HUES64 (cell line): Measurements from ENCODE around the gene CEP57L1.
"Not testable (repeated sequence)": the region's sequence is repeated elsewhere in the genome, so short reads cannot be mapped to it uniquely, and the experiment has no call there.

Source experiments
- H3K27ac ChIP-seq: 2 replicates; pipeline ENCODE4 v1.7.0; 2013; ENCODE audit warnings: low read depth, low read length, inconsistent platforms
- H3K27me3 ChIP-seq: 2 replicates; pipeline ENCODE4 v1.6.1; 2013; ENCODE audit warnings: mild to moderate bottlenecking, low read length; ENCODE audit not compliant: insufficient read depth
- H3K36me3 ChIP-seq: 2 replicates; pipeline ENCODE4 v1.6.1; 2013; ENCODE audit warnings: mild to moderate bottlenecking, low read length; ENCODE audit not compliant: insufficient read depth
- H3K4me1 ChIP-seq: 2 replicates; pipeline ENCODE4 v1.6.1; 2013; ENCODE audit warnings: mild to moderate bottlenecking, low read length, moderate library complexity; ENCODE audit not compliant: insufficient read depth
- H3K4me3 ChIP-seq: 2 replicates; pipeline ENCODE4 v1.5.1; 2013; ENCODE audit warnings: mild to moderate bottlenecking, low read length, moderate library complexity
- H3K9ac ChIP-seq: 2 replicates; pipeline ENCODE4 v1.6.1; 2013; ENCODE audit warnings: mild to moderate bottlenecking, low read depth, low read length
- H3K9me3 ChIP-seq: 2 replicates; pipeline ENCODE4 v1.6.1; 2013; ENCODE audit warnings: low read depth, low read length; ENCODE audit not compliant: insufficient read depth
- WGBS: fragments of 150-250, 120-280 bp; methylation state at CpG from one replicate; pipeline ENCODE4 v1.1.7; 2013; ENCODE audit warnings: missing lambda C conversion rate; 5-methylcytosine and 5-hydroxymethylcytosine counted together

Gene CEP57L1

DNA sequence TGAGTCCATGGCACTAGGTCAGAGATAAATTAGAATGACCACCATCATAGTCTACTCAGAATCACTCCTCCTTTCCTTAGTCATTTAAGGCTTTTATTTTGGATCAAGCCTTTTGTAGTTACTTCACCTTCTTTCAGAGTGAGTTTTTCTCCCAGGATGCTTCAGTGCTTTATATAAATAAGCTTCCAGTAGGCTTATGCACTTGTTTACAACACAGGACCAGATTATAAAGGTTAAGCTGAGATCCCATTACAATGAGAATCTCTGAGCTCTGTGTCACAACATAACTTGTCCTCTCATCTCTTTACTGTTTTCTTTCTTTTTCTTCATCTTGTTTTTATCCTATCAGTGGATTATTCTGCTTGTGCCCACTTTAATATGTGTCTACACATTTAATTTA is 47.9 kb downstream of the CEP57L1 start:
- Histone ChIP-seq H3K9ac (no peak overlapping the region), H3K4me3 (no peak overlapping the region), H3K27ac (no peak overlapping the region), H3K27me3 (no peaks in the 10 kb centered on the region), H3K4me1 (no peaks in the 10 kb centered on the region), H3K36me3 (no peaks in the 10 kb centered on the region), H3K9me3 (no peaks in the 10 kb centered on the region)

GRCh38 chr6:109148251-109148650 is 52.9 kb downstream of the CEP57L1 start:
- H3K27ac ChIP-seq, H3K4me1 ChIP-seq, H3K27me3 ChIP-seq, H3K9ac ChIP-seq, H3K4me3 ChIP-seq, H3K9me3 ChIP-seq: not testable (repeated sequence)
- peaks cover 11% of the 10 kb centered on the region; the same call in 1 of the 2 replicates for H3K36me3 ChIP-seq
- 94% methylated on average over 3 of the region's 5 CpGs for WGBS

DNA sequence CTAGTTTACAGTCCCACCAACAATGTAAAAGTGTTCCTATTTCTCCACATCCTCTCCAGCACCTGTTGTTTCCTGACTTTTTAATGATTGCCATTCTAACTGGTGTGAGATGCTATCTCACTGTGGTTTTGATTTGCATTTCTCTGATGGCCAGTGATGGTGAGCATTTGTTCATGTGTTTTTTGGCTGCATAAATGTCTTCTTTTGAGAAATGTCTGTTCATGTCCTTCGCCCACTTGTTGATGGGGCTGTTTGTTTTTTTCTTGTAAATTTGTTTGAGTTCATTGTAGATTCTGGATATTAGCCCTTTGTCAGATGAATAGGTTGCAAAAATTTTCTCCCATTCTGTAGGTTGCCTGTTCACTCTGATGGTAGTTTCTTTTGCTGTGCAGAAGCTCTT is 53.4 kb downstream of the CEP57L1 start:
- 83% methylated on average over 1 of the region's 1 CpG for WGBS
- not testable (repeated sequence) for H3K9ac ChIP-seq

DNA sequence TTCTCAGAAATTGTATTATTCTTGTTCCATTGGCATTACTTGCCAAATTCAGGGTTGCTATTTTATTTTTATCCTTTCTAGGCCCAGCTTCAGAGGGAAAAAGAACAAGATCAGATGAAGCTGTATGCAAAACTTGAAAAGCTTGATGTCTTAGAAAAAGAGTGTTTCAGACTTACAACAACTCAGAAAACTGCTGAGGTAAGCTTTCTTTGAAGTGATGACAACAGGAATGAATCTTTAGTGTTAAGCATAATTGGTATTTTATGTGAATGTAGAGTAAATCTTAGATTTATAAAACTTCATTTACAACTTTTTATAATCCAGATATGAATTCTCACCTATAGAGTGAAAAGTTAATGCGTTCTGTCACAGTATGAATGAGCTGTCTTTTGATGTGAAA is 58.4 kb downstream of the CEP57L1 start:
- WGBS = no CpG with 5 or more reads among the region's 1 CpG
- H3K27ac ChIP-seq = no peak overlapping the region
- H3K4me3 ChIP-seq = no peak overlapping the region
- H3K9ac ChIP-seq = no peak overlapping the region
- H3K4me1 ChIP-seq = no peaks in the 10 kb centered on the region
- peaks cover 22% of the 10 kb centered on the region; the same call in 1 of the 2 replicates for H3K36me3 ChIP-seq
- no peaks in the 10 kb centered on the region for H3K27me3 ChIP-seq
- H3K9me3 ChIP-seq = no peaks in the 10 kb centered on the region

More for the DNA sequence above, 53.4 kb downstream of the CEP57L1 start:
- H3K27me3 ChIP-seq, H3K4me1 ChIP-seq, H3K27ac ChIP-seq, H3K4me3 ChIP-seq, H3K9me3 ChIP-seq: not testable (repeated sequence)
- H3K36me3 ChIP-seq = peaks cover 11% of the 10 kb centered on the region; the same call in 1 of the 2 replicates

- Histone ChIP-seq H3K27ac (no peak overlapping the region), H3K4me1 (peaks cover 3% of the 10 kb centered on the region; the same call in 1 of the 2 replicates), H3K9ac (no peak overlapping the region), H3K36me3 (0 out of 2 replicates have a peak, but pooled peaks cover 6% of the 10 kb centered on the region), H3K9me3 (no peaks in the 10 kb centered on the region), H3K4me3 (no peak overlapping the region), H3K27me3 (no peaks in the 10 kb centered on the region)
These were observed 69.0 kb downstream of the CEP57L1 start for GRCh38 chr6:109164331-109164730.

DNA sequence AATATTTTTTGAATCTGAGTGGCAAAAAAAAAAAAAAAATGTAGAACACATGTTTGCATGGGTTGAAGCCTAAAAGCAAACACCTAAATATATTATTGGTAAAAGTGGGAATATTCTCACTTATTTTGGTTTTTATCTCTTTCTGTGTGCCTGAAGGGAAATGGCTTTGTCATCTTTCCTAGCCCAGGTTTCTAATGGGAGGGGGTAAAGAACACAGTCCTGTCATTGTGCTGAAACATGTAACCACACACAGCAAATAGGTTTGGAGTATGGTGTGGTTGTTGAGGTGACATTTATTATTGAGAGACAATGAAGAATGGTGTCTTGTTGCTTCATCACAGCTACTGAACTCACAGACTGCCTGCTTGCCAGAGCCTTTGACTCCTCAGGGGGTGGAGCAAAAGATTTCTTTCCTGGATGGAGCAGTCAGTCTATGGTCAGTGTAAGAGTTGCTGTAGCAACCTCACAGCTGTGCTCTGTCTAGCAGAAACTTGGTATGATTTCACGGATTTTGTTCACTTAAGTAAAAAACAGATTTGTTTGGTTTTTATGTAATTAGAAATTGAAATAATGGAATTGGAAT is 70.2 kb downstream of the CEP57L1 start:
- Histone ChIP-seq H3K4me3 (no peak overlapping the region), H3K4me1 (peaks cover 3% of the 10 kb centered on the region; the same call in 1 of the 2 replicates), H3K9me3 (no peaks in the 10 kb centered on the region), H3K36me3 (0 out of 2 replicates have a peak, but pooled peaks cover 4% of the 10 kb centered on the region), H3K27me3 (no peaks in the 10 kb centered on the region), H3K9ac (no peak overlapping the region), H3K27ac (no peak overlapping the region)
- 88% methylated on average over 1 of the region's 1 CpG for WGBS

DNA sequence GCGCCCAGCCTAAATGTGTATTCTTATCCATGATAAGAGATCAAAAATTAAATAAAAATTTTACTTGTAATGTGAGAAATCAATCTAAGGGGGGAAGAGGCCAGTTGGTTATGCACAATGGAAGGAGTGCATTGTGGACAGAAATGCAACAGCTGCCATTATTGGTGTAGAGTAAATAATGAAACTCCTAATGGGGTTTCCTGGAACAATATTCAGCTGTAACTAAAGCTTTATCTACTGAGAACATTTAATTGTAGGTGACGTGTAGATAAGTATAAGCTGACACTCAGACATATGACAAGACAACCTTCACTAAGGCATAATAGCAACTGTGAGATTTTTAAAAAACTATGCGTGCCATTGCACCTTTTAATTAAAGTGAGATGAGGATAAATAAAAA is 71.4 kb downstream of the CEP57L1 start:
- no peak overlapping the region for H3K9ac ChIP-seq
- H3K36me3 ChIP-seq = no peaks in the 10 kb centered on the region
- no peak overlapping the region for H3K27ac ChIP-seq
- H3K9me3 ChIP-seq = no peaks in the 10 kb centered on the region
- no peaks in the 10 kb centered on the region for H3K27me3 ChIP-seq
- no peak overlapping the region for H3K4me3 ChIP-seq
- H3K4me1 ChIP-seq = peaks cover 3% of the 10 kb centered on the region; the same call in 1 of the 2 replicates
- 100% methylated on average over 1 of the region's 3 CpGs for WGBS

GRCh38 chr6:109167562-109167961 is 72.3 kb downstream of the CEP57L1 start:
- no peaks in the 10 kb centered on the region for H3K9me3 ChIP-seq
- WGBS = 92% methylated on average over 3 of the region's 4 CpGs
- H3K4me1 ChIP-seq = peaks cover 3% of the 10 kb centered on the region; the same call in 1 of the 2 replicates
- no peaks in the 10 kb centered on the region for H3K27me3 ChIP-seq
- no peak overlapping the region for H3K4me3 ChIP-seq
- H3K27ac ChIP-seq = no peak overlapping the region
- H3K9ac ChIP-seq = no peak overlapping the region
- H3K36me3 ChIP-seq = no peaks in the 10 kb centered on the region

- Histone ChIP-seq H3K27me3 (no peaks in the 10 kb centered on the region), H3K36me3 (no peaks in the 10 kb centered on the region), H3K9ac (no peak overlapping the region), H3K9me3 (no peaks in the 10 kb centered on the region), H3K27ac (no peak overlapping the region), H3K4me1 (peaks cover 2% of the 10 kb centered on the region; the same call in 1 of the 2 replicates), H3K4me3 (no peak overlapping the region)
- WGBS = 100% methylated on average over 1 of the region's 2 CpGs
These were observed 75.0 kb downstream of the CEP57L1 start for GRCh38 chr6:109170333-109170732.

GRCh38 chr6:109172101-109172746 is 76.9 kb downstream of the CEP57L1 start:
- Histone ChIP-seq H3K4me1 (no peaks in the 10 kb centered on the region), H3K27me3 (no peaks in the 10 kb centered on the region), H3K36me3 (no peaks in the 10 kb centered on the region), H3K27ac (no peak overlapping the region), H3K4me3 (no peak overlapping the region), H3K9me3 (no peaks in the 10 kb centered on the region), H3K9ac (no peak overlapping the region)
- 96% methylated on average over 2 of the region's 2 CpGs for WGBS

DNA sequence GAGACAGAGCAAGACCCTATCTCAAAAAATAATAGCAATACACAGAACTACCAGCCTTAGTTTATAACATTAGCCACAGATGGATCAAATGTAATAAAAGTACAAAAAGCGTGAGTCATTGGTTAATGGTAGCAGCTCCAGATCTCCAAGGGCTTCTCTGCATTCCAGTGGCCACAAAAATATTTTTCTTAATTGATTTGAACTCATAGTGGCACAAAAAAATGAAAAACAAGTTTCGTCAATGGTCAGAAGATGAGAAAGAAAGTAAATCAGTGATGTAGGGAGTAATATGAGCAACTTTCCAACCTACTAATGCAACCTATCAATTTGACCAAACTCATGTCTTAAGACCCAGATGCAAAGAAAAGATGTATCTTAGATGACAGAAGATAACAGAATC is 79.6 kb downstream of the CEP57L1 start:
- Histone ChIP-seq H3K27me3 (no peaks in the 10 kb centered on the region), H3K9me3 (no peaks in the 10 kb centered on the region), H3K4me1 (no peaks in the 10 kb centered on the region), H3K27ac (no peak overlapping the region), H3K36me3 (no peaks in the 10 kb centered on the region), H3K4me3 (no peak overlapping the region), H3K9ac (no peak overlapping the region)
- WGBS = 89% methylated on average over 1 of the region's 2 CpGs
